ENCODE results near the gene INSYN2B. TPM values are rescaled to one million over a fixed set of nuclear protein-coding genes. Genes with fewer than 3 reads are reported as not detected.
A peak's percentile ranks its signal among the peaks of the same experiment; 100 is the strongest.

Gene INSYN2B
- total RNA-seq, 2 donors from 2014 or later, result 0.75 TPM; not detected in 1

- Histone ChIP-seq H3K27me3 (no peaks in the 10 kb centered on the region), H3K9me3 (no peaks in the 10 kb centered on the region), H3K36me3 (no peaks in the 10 kb centered on the region), H3K4me1 (no peaks in the 10 kb centered on the region), H3K4me3 (no peak overlapping the region), H3K27ac (no peak overlapping the region)
- no peak for TF ChIP-seq CTCF (IDR thresholded peaks at IDR 0.05)
- no peak for DNase-seq (ENCODE audit: low spot score)
These were observed 99.5 kb downstream of the INSYN2B start for GRCh38 chr5:169880785-169881184.

- TF ChIP-seq CTCF (IDR thresholded peaks at IDR 0.05), result no peak
These were observed 100.2 kb downstream of the INSYN2B start for GRCh38 chr5:169880012-169880663.

GRCh38 chr5:169876386-169876785 is 103.9 kb downstream of the INSYN2B start:
- Histone ChIP-seq H3K36me3 (no peaks in the 10 kb centered on the region), H3K27me3 (no peaks in the 10 kb centered on the region), H3K9me3 (no peaks in the 10 kb centered on the region), H3K27ac (no peak overlapping the region), H3K4me1 (no peaks in the 10 kb centered on the region), H3K4me3 (no peak overlapping the region)
- no peak for TF ChIP-seq CTCF (IDR thresholded peaks at IDR 0.05)
- no peak for DNase-seq (ENCODE audit: low spot score)

More at GRCh38 chr5:169880012-169880663, 100.2 kb downstream of the INSYN2B start:
- H3K9me3 ChIP-seq, result no peaks in the 10 kb centered on the region
- no peaks in the 10 kb centered on the region for H3K4me1 ChIP-seq
- no peak overlapping the region for H3K4me3 ChIP-seq
- no peak for DNase-seq (ENCODE audit: low spot score)
- no peaks in the 10 kb centered on the region for H3K36me3 ChIP-seq
- H3K27ac ChIP-seq, result no peak overlapping the region
- no peaks in the 10 kb centered on the region for H3K27me3 ChIP-seq

- Histone ChIP-seq H3K4me3 (no peak overlapping the region), H3K27me3 (no peaks in the 10 kb centered on the region), H3K4me1 (no peaks in the 10 kb centered on the region), H3K9me3 (no peaks in the 10 kb centered on the region), H3K36me3 (no peaks in the 10 kb centered on the region), H3K27ac (no peak overlapping the region)
- no peak for DNase-seq (ENCODE audit: low spot score)
- TF ChIP-seq CTCF (IDR thresholded peaks at IDR 0.05), result no peak
These were observed 104.6 kb downstream of the INSYN2B start for GRCh38 chr5:169875731-169876130.

GRCh38 chr5:169875091-169875728 is 105.1 kb downstream of the INSYN2B start:
- peak; percentile 74 for DNase-seq (ENCODE audit: low spot score)
- no peaks in the 10 kb centered on the region for H3K4me1 ChIP-seq
- no peaks in the 10 kb centered on the region for H3K27me3 ChIP-seq
- TF ChIP-seq CTCF (IDR thresholded peaks at IDR 0.05), result no peak
- H3K36me3 ChIP-seq, result no peaks in the 10 kb centered on the region
- H3K9me3 ChIP-seq, result no peaks in the 10 kb centered on the region
- H3K4me3 ChIP-seq, result no peak overlapping the region
- H3K27ac ChIP-seq, result peak overlapping the region in 1 of 2 donors; percentile 24

Measured in right atrium auricular region (tissue), 2 donors.